Sigmoid colon (tissue), 7 donors: Measurements from ENCODE around the gene ZNF346. TPM values are rescaled to one million over a fixed set of nuclear protein-coding genes. Genes with fewer than 3 reads are reported as not detected.

Experiments used
- DNase-seq: peaks from one replicate; pipeline ENCODE4 v3.0.0-alpha.2; 2019
- H3K27ac ChIP-seq, 4 donors: fragments of 200-600 bp; sonication (generic); one replicate each; pipeline ENCODE4 v1.5.1; 2016 to 2019; ENCODE audit warnings: mild to moderate bottlenecking in 1 of 4
- H3K27me3 ChIP-seq, 3 donors: fragments of 200-600 bp; sonication (generic); one replicate each; pipeline ENCODE4 v1.5.1; 2019; ENCODE audit warnings: mild to moderate bottlenecking in 1 of 3
- H3K36me3 ChIP-seq, 4 donors: fragments of 200-600 bp; sonication (generic); one replicate each; pipeline ENCODE4 v1.5.1; 2016 to 2019
- H3K4me1 ChIP-seq, 4 donors: fragments of 200-600 bp; sonication (generic); one replicate each; pipeline ENCODE4 v1.5.1; 2017 to 2019
- H3K4me3 ChIP-seq, 4 donors: fragments of 200-600 bp; sonication (generic); one replicate each; pipeline ENCODE4 v1.5.1; 2017 to 2019; ENCODE audit warnings: mild to moderate bottlenecking in 2 of 4, moderate library complexity in 1 of 4
- H3K9me3 ChIP-seq, 4 donors: fragments of 200-600 bp in 3 of 4; sonication (generic) in 3 of 4; one replicate each; pipeline versions ENCODE4 v1.5.1 to v1.6.1; 2013 to 2019
- CTCF ChIP-seq, 4 experiments: fragments of 450-650 bp in 3 of 4; fragments of 200-600 bp in 1 of 4; IDR thresholded peaks; one replicate each; pipeline ENCODE4 v1.5.1; 2016 to 2019; ENCODE audit warnings: antibody characterized with exemption in 4 of 4, mild to moderate bottlenecking in 3 of 4, moderate library complexity in 2 of 4
- EP300 ChIP-seq, 4 donors: sonication (generic); formaldehyde crosslinking; IDR thresholded peaks; one replicate each; pipeline ENCODE4 v1.6.1; 2017; ENCODE audit warnings: antibody characterized with exemption in 4 of 4
- POLR2A ChIP-seq, 2 donors: fragments of 450-650 bp; IDR thresholded peaks; one replicate each; pipeline ENCODE4 v1.6.1; 2016; ENCODE audit warnings: antibody characterized with exemption in 2 of 2, mild to moderate bottlenecking in 2 of 2, moderate library complexity in 2 of 2
- POLR2AphosphoS5 ChIP-seq, 4 donors: sonication (generic); formaldehyde crosslinking; IDR thresholded peaks; one replicate each; pipeline ENCODE4 v1.6.1; 2017; ENCODE audit warnings: antibody characterized with exemption in 4 of 4
- WGBS, 2 donors: extraction: QIAGEN DNeasy Blood & Tissue Kit; methylation state at CpG; one replicate each; pipeline ENCODE4 v1.1.7; 2013; 5-methylcytosine and 5-hydroxymethylcytosine counted together
- intact Hi-C: fragments of 100-400 bp; cut with DNase I; formaldehyde crosslinking; loops from one replicate; pipeline ENCODE4 v1.15.1; 2023
- polyA plus RNA-seq, 3 donors: library from polyadenylated mRNA; stranded (reverse); fragments of 200-250 nt; gene quantifications; one replicate each; pipeline ENCODE4 v1.2.3, GENCODE V29; 2013
- total RNA-seq, 4 donors: library from RNA; depleted of rRNA; stranded (reverse); fragments of >200 nt; gene quantifications; one replicate each; pipeline ENCODE4 v1.1.0, GENCODE V29; 2016
- donor health status: healthy with polysubstance abuse.
- donor health status: Bipolar disorder and iron deficiency.
- donor health status: healthy.

ZNF346 gene
- total and polyA plus RNA-seq, 7 donors, result 3.0 to 21.9 (median 12.5) TPM

GRCh38 chr5:177130211-177131018 is 107.9 kb downstream of the ZNF346 start:
- DNase-seq, result peak; percentile 38
- Histone ChIP-seq H3K9me3 (no peaks in the 10 kb centered on the region), H3K4me1 (peaks cover 0 to 27% (median 20%) of the 10 kb centered on the region in 4 donors), H3K27ac (peak overlapping the region in 1 of 4 donors; percentile 94), H3K27me3 (no peaks in the 10 kb centered on the region), H3K36me3 (peaks cover 0 to 4% (median 0%) of the 10 kb centered on the region in 4 donors), H3K4me3 (no peak overlapping the region)
- intact Hi-C loops, result no loop called here
- TF ChIP-seq POLR2A (IDR thresholded peaks at IDR 0.05), result no peak
- no peak for TF ChIP-seq CTCF (IDR thresholded peaks at IDR 0.05)
- no peak for TF ChIP-seq POLR2AphosphoS5 (IDR thresholded peaks at IDR 0.05)
- TF ChIP-seq EP300 (IDR thresholded peaks at IDR 0.05), result no peak
- 73 to 84% methylated on average over 5 of the region's 5 CpGs for WGBS, 2 donors

Other genes with a start within 250 kb of the ZNF346 start
- not detected for gene UNC5A, start 212.1 kb upstream of the ZNF346 start, total RNA-seq
- gene UNC5A, start 212.1 kb upstream of the ZNF346 start, polyA plus RNA-seq, result under 1 TPM in 2 of 3 donors, not detected in 1; 0.34 to 0.60 TPM
- gene HK3, start 123.3 kb upstream of the ZNF346 start, total RNA-seq, result 10 to 100 TPM in 1 of 4 donors, 1 to 10 TPM in 3; 4.7 to 12.8 (median 9.1) TPM
- 10 to 100 TPM in 1 of 3 donors, 1 to 10 TPM in 2; 1.8 to 11.0 (median 2.8) TPM for gene HK3, start 123.3 kb upstream of the ZNF346 start, polyA plus RNA-seq
- gene UIMC1, start 15.9 kb upstream of the ZNF346 start, total RNA-seq, result 10 to 100 TPM; 40.2 to 96.1 (median 53.5) TPM
- gene UIMC1, start 15.9 kb upstream of the ZNF346 start, polyA plus RNA-seq, result 10 to 100 TPM; 18.0 to 22.3 (median 18.0) TPM
- gene FGFR4, start 64.2 kb downstream of the ZNF346 start, total RNA-seq, result 10 to 100 TPM in 1 of 4 donors, 1 to 10 TPM in 3; 3.0 to 11.8 (median 6.1) TPM
- 10 to 100 TPM in 1 of 3 donors, 1 to 10 TPM in 2; 4.9 to 45.0 (median 6.6) TPM for gene FGFR4, start 64.2 kb downstream of the ZNF346 start, polyA plus RNA-seq
- gene NSD1, start 111.1 kb downstream of the ZNF346 start, total RNA-seq, result 10 to 100 TPM; 34.6 to 41.5 (median 36.5) TPM
- gene NSD1, start 111.1 kb downstream of the ZNF346 start, polyA plus RNA-seq, result 10 to 100 TPM in 1 of 3 donors, 1 to 10 TPM in 2; 3.0 to 21.1 (median 5.8) TPM